Cardiac muscle cell (in vitro differentiated cells and primary cell): ENCODE measurements around the gene KCNMB2. TPM values are rescaled to one million over a fixed set of nuclear protein-coding genes. Genes with fewer than 3 reads are reported as not detected.

Experiments used
- DNase-seq, 2 donors: peaks; one replicate each; pipeline versions ENCODE4 v3.0.0 to v3.0.0-alpha.2; 2010 to 2017; ENCODE audit warnings: low read depth in 1 of 2, low spot score in 1 of 2
- H3K27ac ChIP-seq: fragments of 200-600 bp; sonication (generic); 2 replicates; pipeline ENCODE4 v1.5.1; 2016
- H3K27me3 ChIP-seq: fragments of 200-600 bp; sonication (generic); 2 replicates; pipeline ENCODE4 v1.6.0; 2016; ENCODE audit warnings: control low read depth
- H3K36me3 ChIP-seq: fragments of 200-600 bp; sonication (generic); 2 replicates; pipeline ENCODE4 v1.5.1; 2016; ENCODE audit warnings: control low read depth
- H3K4me1 ChIP-seq: fragments of 200-600 bp; sonication (generic); 2 replicates; pipeline ENCODE4 v1.8.1; 2017; ENCODE audit warnings: low read depth, mild to moderate bottlenecking, mixed run types
- H3K4me3 ChIP-seq: fragments of 200-600 bp; sonication (generic); 2 replicates; pipeline ENCODE4 v1.5.1; 2016; ENCODE audit warnings: mild to moderate bottlenecking
- H3K9me3 ChIP-seq: fragments of 200-600 bp; sonication (generic); 2 replicates; pipeline ENCODE4 v1.5.1; 2017; ENCODE audit warnings: low read depth, mild to moderate bottlenecking, control low read depth
- polyA plus RNA-seq: library from polyadenylated mRNA; unstranded; fragments of >200 nt; fragmentation: Nextera tagmentation; extraction: Ambion mirVana; gene quantifications from 2 replicates; pipeline ENCODE4 v1.2.1, GENCODE V29; 2016
- total RNA-seq: library from RNA; depleted of rRNA; stranded (reverse); fragments of >200 nt; gene quantifications from 2 replicates; pipeline ENCODE4 v1.2.3, GENCODE V29; 2016
- TF ChIP-seq, protein P1 (sequence below): IDR thresholded peaks from 2 replicates; pipeline ENCODE4 v1.5.1; 2012; ENCODE audit warnings: low read depth, mild to moderate bottlenecking, low read length

KCNMB2 gene
- total and polyA plus RNA-seq, 2 experiments from 2014 or later, result 0.33 TPM; not detected in 1

DNA sequence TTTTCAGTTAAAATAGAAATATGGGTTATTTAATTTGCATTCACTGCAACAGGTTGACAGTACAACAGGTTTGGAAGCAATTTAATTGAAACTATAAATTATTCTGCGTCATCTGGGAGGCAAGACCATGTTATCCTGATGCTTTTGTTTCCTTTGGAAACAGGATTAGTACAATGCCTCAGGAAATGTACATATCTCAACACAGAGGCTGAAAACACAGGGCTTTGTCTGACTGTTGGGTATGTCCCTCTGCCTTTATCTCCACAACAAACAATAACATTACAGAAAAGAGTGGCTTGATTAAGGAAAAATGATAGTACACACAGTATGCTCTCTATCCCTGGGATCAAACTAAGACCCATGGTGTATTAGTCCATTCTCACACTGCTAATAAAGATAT, 95.7 kb downstream of the KCNMB2 start:
- H3K36me3 ChIP-seq, result no peaks in the 10 kb centered on the region
- H3K9me3 ChIP-seq, result no peaks in the 10 kb centered on the region
- H3K27ac ChIP-seq, result no peak overlapping the region
- TF ChIP-seq, protein P1, sequence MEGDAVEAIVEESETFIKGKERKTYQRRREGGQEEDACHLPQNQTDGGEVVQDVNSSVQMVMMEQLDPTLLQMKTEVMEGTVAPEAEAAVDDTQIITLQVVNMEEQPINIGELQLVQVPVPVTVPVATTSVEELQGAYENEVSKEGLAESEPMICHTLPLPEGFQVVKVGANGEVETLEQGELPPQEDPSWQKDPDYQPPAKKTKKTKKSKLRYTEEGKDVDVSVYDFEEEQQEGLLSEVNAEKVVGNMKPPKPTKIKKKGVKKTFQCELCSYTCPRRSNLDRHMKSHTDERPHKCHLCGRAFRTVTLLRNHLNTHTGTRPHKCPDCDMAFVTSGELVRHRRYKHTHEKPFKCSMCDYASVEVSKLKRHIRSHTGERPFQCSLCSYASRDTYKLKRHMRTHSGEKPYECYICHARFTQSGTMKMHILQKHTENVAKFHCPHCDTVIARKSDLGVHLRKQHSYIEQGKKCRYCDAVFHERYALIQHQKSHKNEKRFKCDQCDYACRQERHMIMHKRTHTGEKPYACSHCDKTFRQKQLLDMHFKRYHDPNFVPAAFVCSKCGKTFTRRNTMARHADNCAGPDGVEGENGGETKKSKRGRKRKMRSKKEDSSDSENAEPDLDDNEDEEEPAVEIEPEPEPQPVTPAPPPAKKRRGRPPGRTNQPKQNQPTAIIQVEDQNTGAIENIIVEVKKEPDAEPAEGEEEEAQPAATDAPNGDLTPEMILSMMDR, result no peak
- no peak for DNase-seq
- no peak overlapping the region for H3K4me3 ChIP-seq
- H3K27me3 ChIP-seq, result no peaks in the 10 kb centered on the region
- no peaks in the 10 kb centered on the region for H3K4me1 ChIP-seq

- H3K4me1 ChIP-seq, result no peaks in the 10 kb centered on the region
- no peaks in the 10 kb centered on the region for H3K27me3 ChIP-seq
- no peaks in the 10 kb centered on the region for H3K9me3 ChIP-seq
- no peak overlapping the region for H3K4me3 ChIP-seq
- H3K36me3 ChIP-seq, result no peaks in the 10 kb centered on the region
- no peak overlapping the region for H3K27ac ChIP-seq
- no peak for DNase-seq
- TF ChIP-seq, protein P1, result no peak
Measured at GRCh38 chr3:178634975-178635374, 98.7 kb downstream of the KCNMB2 start.

- TF ChIP-seq, protein P1, result no peak
- Histone ChIP-seq H3K4me1 (no peaks in the 10 kb centered on the region), H3K4me3 (no peak overlapping the region), H3K27me3 (no peaks in the 10 kb centered on the region), H3K27ac (no peak overlapping the region), H3K36me3 (no peaks in the 10 kb centered on the region), H3K9me3 (no peaks in the 10 kb centered on the region)
- no peak for DNase-seq
Measured at GRCh38 chr3:178637802-178638201, 101.6 kb downstream of the KCNMB2 start.

- no peaks in the 10 kb centered on the region for H3K36me3 ChIP-seq
- no peak for DNase-seq
- TF ChIP-seq, protein P1, result no peak
- no peak overlapping the region for H3K27ac ChIP-seq
- H3K27me3 ChIP-seq, result no peaks in the 10 kb centered on the region
- no peaks in the 10 kb centered on the region for H3K4me1 ChIP-seq
- no peak overlapping the region for H3K4me3 ChIP-seq
- no peaks in the 10 kb centered on the region for H3K9me3 ChIP-seq
Measured at GRCh38 chr3:178645503-178645902, 109.3 kb downstream of the KCNMB2 start.

GRCh38 chr3:178646186-178646862, 110.1 kb downstream of the KCNMB2 start:
- no peaks in the 10 kb centered on the region for H3K4me1 ChIP-seq
- DNase-seq, result no peak
- TF ChIP-seq, protein P1, result no peak
- no peak overlapping the region for H3K4me3 ChIP-seq
- no peak overlapping the region for H3K27ac ChIP-seq
- no peaks in the 10 kb centered on the region for H3K27me3 ChIP-seq
- no peaks in the 10 kb centered on the region for H3K9me3 ChIP-seq
- H3K36me3 ChIP-seq, result no peaks in the 10 kb centered on the region
